Activated CD4-positive, alpha-beta T cell treated with anti-CD3 and anti-CD28 coated beads for 24 hours (primary cell): ENCODE data around the gene ADRB2.
"Not testable (repeated sequence)": the region's sequence is repeated elsewhere in the genome, so short reads cannot be mapped to it uniquely, and the experiment has no call there.

Source experiments
- DNase-seq, 2 donors: peaks; one replicate each; pipeline ENCODE4 v3.0.0-alpha.2; 2020; ENCODE audit warnings: low read depth in 2 of 2

ADRB2 gene

GRCh38 chr5:148856009-148856367, 29.6 kb downstream of the ADRB2 start:
- no peak for DNase-seq

GRCh38 chr5:148856424-148856823, 30.0 kb downstream of the ADRB2 start:
- DNase-seq: no peak

- no peak for DNase-seq
These were observed 31.1 kb downstream of the ADRB2 start for GRCh38 chr5:148857474-148857873.

DNA sequence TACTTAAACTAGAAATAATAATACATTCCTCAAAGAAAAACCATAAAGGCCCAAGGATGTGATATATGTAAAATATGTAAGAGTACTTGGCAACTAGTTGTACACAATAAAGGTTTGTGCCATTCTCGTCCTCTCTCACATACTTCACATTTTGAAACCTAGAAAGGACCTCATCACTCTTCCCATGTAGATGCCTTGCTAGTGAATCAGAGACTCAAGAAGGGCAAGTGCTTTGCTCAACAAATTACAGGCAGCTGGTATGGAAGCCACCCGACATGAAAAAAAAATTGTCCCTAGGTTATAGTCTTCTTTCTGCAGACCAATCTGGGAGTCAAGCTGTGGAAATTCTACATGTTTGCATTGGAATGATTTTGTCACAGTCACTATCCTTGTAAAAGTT, 31.7 kb downstream of the ADRB2 start:
- DNase-seq: no peak

DNA sequence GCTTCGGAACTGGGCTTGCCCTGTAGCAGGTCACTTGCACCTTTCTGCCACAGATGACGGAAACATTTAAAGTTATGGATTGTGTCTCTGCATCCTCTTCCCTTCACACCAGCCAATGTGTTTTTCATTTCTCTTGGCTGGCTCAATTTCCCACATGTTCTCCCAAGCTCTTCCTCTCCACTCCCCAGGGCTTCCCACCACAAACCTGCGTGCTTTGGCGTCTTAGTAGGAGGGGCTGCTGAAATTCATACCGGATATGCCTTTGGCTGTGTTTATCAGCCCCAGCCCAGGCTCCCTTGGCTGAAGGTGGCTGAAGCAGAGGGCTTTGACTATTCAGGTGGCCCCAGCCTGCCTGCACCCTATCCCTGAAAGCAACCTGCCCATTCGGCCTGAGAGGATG, 32.1 kb downstream of the ADRB2 start:
- DNase-seq: no peak

- no peak for DNase-seq
These were observed 33.3 kb downstream of the ADRB2 start for GRCh38 chr5:148859703-148860102.

DNA sequence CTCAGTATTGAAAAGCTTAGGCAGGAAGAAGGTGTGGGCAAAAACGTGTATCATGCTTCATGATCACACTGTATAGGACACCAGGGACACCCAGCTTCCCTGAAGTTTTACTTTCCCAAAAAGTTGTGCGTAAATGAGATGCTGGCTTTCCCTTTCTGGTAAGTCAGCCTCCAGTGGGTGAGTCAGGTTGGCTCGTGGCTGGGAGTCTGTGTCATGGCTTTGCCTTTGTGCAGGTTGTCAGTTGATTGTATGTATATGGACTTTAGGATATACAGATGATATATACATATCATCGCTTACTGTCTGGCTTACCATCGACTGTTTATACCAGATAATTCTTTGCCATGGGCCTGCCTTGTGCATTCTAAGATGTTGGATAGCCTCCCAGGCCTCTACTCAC, 34.2 kb downstream of the ADRB2 start:
- DNase-seq: no peak

GRCh38 chr5:148861088-148861487, 34.7 kb downstream of the ADRB2 start:
- no peak for DNase-seq

GRCh38 chr5:148861696-148862095, 35.3 kb downstream of the ADRB2 start:
- no peak for DNase-seq

- DNase-seq: no peak
These were observed 37.9 kb downstream of the ADRB2 start for GRCh38 chr5:148864113-148864841.

DNA sequence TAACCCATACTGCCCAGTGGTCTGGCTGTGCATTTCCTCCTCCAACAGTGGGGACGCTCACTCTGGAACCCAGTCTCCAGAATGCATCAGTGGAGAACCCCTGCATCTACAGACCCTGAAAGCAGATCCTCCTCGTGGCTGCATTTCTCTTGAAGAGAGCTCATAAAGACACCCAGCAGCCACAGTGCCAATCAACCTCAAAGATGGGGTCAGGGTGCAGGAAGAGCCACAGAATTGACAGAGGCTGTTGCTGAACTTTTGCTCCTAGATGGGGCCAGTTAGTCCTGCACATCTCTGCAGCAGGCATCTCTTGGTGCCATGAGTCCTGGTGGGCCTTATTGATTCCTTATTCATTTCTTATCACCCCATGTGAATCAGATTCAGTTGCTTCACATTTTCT, 39.6 kb downstream of the ADRB2 start:
- DNase-seq: no peak

DNA sequence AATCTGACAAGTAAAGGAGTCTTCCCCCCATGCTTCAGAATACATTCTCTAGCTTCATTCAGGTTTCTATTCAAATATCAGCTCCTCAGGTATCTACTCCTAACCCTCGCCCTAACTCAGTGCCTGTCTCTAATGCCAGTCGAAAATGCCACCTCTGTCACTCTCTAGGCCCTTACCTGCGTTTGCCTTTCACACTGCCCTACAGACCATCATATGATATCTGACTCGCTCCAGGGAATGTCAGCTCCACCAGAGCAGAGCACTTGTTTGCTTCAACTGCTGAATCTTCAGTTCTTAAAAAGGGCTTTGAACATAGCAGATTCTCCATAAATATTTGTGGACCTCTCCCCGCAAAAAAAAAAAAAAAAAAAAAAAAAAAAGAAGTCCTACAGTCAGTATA, 46.7 kb downstream of the ADRB2 start:
- no peak for DNase-seq

DNA sequence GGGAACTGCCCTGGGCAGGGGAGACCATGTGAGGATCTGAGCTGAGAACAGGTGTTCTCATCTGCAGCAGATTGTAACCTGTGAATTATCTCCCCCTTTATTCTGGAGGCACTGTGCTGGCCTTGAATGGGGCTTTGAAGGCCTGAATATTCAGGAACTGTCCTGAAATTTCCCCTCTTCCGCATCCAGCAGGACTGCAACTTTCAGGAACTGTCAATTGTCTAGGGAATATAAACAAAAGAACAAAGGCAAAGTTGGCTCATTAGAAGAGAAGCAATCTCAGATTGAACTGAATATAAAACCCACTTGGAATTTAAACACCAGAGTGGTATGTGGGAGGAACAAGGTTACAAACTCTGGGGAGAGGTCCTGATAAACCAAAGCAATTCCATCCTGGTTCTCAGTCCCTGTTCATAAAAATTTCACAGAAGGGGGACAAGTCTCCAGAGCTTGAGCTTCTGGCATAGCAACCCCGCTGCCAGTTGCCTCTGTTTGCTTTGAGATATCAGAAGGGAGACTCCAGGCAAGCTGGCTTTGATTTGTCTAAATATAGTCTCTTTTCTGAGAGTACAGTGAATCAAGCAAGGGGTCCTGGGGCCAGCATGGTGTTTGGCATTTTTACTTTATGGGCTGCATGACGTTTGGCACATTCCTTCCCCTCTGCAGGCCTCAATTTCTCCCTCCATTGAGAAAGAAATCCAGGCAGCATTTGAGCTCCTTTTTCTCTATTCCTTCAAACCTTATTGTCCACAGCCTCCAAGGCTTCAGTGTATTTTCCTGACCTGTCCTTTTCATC, 47.5 kb downstream of the ADRB2 start:
- no peak for DNase-seq

- no peak for DNase-seq
These were observed 48.9 kb downstream of the ADRB2 start for GRCh38 chr5:148875205-148875875.

- DNase-seq: not testable (repeated sequence)
These were observed 51.0 kb downstream of the ADRB2 start for GRCh38 chr5:148877436-148877835.
